Hematopoietic multipotent progenitor cell treated with erythropoietin and hydrocortisone succinate and interleukin-3 and kit ligand, for 6 days (in vitro differentiated cells): ENCODE data around the gene SMIM20.

Source experiments
- DNase-seq: peaks from one replicate; pipeline ENCODE4 v3.0.0-alpha.2; 2015

Gene SMIM20

GRCh38 chr4:25965629-25966028 is 51.6 kb downstream of the SMIM20 start:
- DNase-seq, result no peak

- no peak for DNase-seq
These were observed 52.2 kb downstream of the SMIM20 start for GRCh38 chr4:25966171-25966570.

GRCh38 chr4:25969374-25970155 is 55.5 kb downstream of the SMIM20 start:
- no peak for DNase-seq

DNA sequence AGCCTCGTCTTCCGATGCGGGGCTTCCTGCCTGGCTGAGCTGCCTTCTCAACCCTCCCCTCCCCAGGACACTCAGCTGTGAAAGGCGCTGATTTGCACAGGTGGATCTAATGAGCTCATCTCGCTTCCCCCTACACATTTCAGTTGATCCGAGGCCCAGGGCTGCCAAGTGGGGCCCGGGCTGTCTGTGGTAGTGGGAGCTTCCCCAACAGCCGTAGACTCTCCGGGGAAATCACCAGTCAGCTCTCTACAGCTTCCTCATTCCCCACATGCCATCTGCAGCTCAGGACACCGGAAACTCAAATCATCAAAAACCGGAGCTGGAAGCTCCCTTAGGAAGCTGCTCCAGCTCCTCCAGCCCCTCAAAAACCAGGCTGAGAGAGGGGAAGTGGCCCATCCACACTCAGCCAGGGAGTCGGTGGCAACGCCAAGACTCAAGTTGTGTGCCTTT is 56.2 kb downstream of the SMIM20 start:
- no peak for DNase-seq

DNA sequence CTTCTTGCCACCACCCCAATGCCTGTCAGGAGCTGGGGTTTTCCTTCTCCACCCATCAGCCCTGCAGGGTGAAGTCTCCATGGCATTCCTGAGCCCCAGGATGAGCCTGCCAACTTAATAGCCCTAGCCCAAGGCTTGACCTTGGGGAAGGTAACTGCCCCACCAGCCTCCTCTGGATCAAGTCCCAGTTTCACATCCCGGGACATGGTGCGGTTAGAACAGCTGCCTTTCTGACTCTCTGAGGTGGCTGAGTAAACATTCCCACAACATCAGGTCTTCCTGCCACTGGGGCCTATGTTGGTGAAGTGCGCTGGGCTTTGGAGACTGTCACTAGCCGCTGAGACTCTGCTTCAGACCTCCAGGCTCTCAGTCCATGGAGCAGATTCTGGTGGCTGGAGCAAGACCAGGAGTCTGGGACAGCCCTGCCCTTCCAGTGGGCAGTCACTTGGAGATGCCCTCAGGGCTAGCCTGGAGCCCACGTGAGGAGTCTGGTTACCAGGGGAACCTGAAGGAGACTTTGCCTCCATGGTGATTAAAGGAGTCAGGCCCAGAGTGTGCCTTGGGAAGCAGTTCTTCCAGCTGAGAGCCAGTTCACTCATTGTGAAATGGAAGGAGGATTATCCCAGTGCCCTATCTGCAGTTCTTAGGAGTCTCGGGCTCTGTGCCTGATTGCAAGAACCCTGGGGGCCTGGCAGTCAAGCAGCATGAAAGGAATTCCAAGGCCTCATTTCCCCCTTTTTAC is 56.8 kb downstream of the SMIM20 start:
- no peak for DNase-seq

GRCh38 chr4:25972366-25972765 is 58.3 kb downstream of the SMIM20 start:
- DNase-seq, result no peak

DNA sequence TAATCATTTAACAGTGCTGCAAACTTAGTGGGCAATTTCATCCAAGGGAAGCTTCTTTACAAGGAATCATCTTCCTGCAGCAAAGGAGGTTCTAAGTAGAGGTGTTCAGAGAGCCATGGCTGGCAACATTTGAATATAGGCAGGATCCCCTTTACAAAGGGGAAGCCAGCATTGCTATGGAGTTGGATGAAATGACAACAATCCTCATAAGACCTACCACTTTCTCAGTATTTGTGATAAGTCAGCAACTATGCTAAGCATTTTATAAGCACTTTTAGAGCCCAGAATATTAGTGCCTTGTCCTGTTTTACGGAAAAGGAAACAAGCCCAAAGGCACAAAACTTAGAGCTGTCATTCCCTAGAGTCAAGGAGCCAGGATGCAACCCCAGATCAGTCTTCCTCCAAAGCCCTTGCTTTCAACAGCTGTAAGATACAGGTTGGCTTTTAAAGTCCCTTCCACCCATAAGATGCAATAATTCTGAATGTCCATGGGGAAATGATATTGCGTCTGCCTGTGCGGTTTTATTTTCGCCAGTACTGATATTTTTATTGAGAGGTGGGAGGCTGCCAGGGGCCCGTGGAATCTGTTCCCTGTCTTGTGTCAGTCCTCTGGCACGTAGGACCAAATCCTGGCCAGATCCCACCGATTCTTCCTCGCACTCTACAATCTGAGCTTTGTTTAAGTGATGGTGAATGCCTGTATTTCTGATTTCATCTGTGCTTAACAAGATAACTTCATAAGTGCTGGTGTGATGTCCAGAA is 59.1 kb downstream of the SMIM20 start:
- DNase-seq, result no peak

GRCh38 chr4:25976780-25977179 is 62.8 kb downstream of the SMIM20 start:
- no peak for DNase-seq

- no peak for DNase-seq
These were observed 63.6 kb downstream of the SMIM20 start for GRCh38 chr4:25977397-25978170.

- no peak for DNase-seq
These were observed 64.3 kb downstream of the SMIM20 start for GRCh38 chr4:25978327-25978726.
